ENCODE data around the gene TMPRSS13. TPM values are rescaled to one million over a fixed set of nuclear protein-coding genes. Genes with fewer than 3 reads are reported as not detected.

Gene TMPRSS13
- 1.7 and 4.6 TPM in 2 replicates for total RNA-seq

GRCh38 chr11:117929142-117929915 lies at the start of gene TMPRSS13:
Gene TMPRSS13, minus strand, starts transcription at chr11:117929402. Its CDS starts 95 bp downstream, at chr11:117929307.

GRCh38 chr11:117876341-117877119 lies 52.7 kb downstream of the TMPRSS13 start, which contains the start of gene FXYD6:
Gene FXYD6, minus strand, starts transcription at chr11:117876658. Its CDS starts 33,882 bp downstream, at chr11:117842776.

Other genes with a start within 250 kb of the TMPRSS13 start
- 1.9 TPM in 1 of 2 replicates, not detected in the other for gene DSCAML1, start 132.2 kb downstream of the TMPRSS13 start, total RNA-seq
- gene FXYD2, start 104.7 kb downstream of the TMPRSS13 start, total RNA-seq = 0.64 and 59.8 TPM in 2 replicates
- gene FXYD6, start 52.7 kb downstream of the TMPRSS13 start, total RNA-seq = 0.72 TPM in 1 of 2 replicates, not detected in the other
- gene IL10RA, start 57.0 kb upstream of the TMPRSS13 start, total RNA-seq = under 0.01 TPM in 1 of 2 replicates, not detected in the other
- 48.7 and 86.1 TPM in 2 replicates for gene TMPRSS4, start 147.7 kb upstream of the TMPRSS13 start, total RNA-seq
- gene SMIM35, start 157.6 kb upstream of the TMPRSS13 start, total RNA-seq = under 0.01 TPM in 1 of 2 replicates, not detected in the other
- gene SCN4B, start 223.4 kb upstream of the TMPRSS13 start, total RNA-seq = 0.43 and 3.4 TPM in 2 replicates
- gene SCN2B, start 247.2 kb upstream of the TMPRSS13 start, total RNA-seq = 0.21 and 0.24 TPM in 2 replicates

Data from tracheal epithelial cell (primary cell).